Stomach (tissue), 4 donors: Measurements from ENCODE around the gene METAP2.
"Not testable (repeated sequence)": the region's sequence is repeated elsewhere in the genome, so short reads cannot be mapped to it uniquely, and the experiment has no call there.

Source experiments
- EP300 ChIP-seq: sonication (generic); formaldehyde crosslinking; IDR thresholded peaks from one replicate; pipeline ENCODE4 v1.6.1; 2017; ENCODE audit warnings: antibody characterized with exemption
- POLR2A ChIP-seq, 4 donors: fragments of 450-650 bp; IDR thresholded peaks; one replicate each; pipeline ENCODE4 v1.6.1; 2016; ENCODE audit warnings: antibody characterized with exemption in 4 of 4, control low read depth in 2 of 4, mild to moderate bottlenecking in 1 of 4, moderate library complexity in 1 of 4
- POLR2AphosphoS5 ChIP-seq, 3 donors: sonication (generic); formaldehyde crosslinking; IDR thresholded peaks; one replicate each; pipeline ENCODE4 v1.6.1; 2016; ENCODE audit warnings: antibody characterized with exemption in 3 of 3

DNA sequence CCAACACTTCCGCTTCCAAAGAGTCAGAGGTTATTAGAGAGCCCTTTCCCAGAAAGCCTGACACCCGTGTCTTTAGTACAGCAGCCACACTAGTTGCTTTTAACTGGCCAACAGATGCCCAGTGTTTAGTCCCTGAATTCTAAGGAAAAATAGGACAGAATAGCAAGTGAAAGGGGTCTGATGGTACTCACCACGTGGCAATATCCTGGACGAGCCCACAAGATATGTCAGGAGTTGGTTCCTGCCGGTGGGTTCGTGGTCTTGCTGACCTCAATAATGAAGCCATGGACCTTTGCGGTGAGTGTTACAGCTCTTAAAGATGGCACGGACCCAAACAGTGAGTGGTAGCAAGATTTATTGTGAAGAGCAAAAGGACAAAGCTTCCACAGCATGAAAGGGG is 16.3 kb upstream of the METAP2 start:
- not testable (repeated sequence) for TF ChIP-seq POLR2AphosphoS5 (IDR thresholded peaks at IDR 0.05); EP300; POLR2A (IDR thresholded peaks at IDR 0.05)
